Colonic mucosa (tissue), 4 donors: ENCODE data around the gene CCDC82. TPM values are rescaled to one million over a fixed set of nuclear protein-coding genes. Genes with fewer than 3 reads are reported as not detected.

Source experiments
- DNase-seq: peaks from one replicate; pipeline ENCODE4 v3.0.0-alpha.2; 2020
- H3K27ac ChIP-seq: fragments of 200-600 bp; one replicate; pipeline ENCODE4 v1.8.0; 2021
- H3K27me3 ChIP-seq: fragments of 200-600 bp; one replicate; pipeline ENCODE4 v1.8.0; 2021
- H3K36me3 ChIP-seq: fragments of 200-600 bp; one replicate; pipeline ENCODE4 v1.8.0; 2021
- H3K4me1 ChIP-seq: fragments of 200-600 bp; one replicate; pipeline ENCODE4 v1.8.0; 2021; ENCODE audit warnings: mild to moderate bottlenecking
- H3K4me3 ChIP-seq: fragments of 200-600 bp; one replicate; pipeline ENCODE4 v1.8.0; 2021
- H3K9ac ChIP-seq, 2 donors: one replicate each; pipeline ENCODE4 v1.7.0; 2013; ENCODE audit warnings: control low read depth in 2 of 2, low read depth in 2 of 2, low read length in 2 of 2
- H3K9me3 ChIP-seq: fragments of 200-600 bp; one replicate; pipeline ENCODE4 v1.8.0; 2021
- CTCF ChIP-seq: fragments of 200-600 bp; IDR thresholded peaks from one replicate; pipeline ENCODE4 v1.8.0; 2022; ENCODE audit warnings: antibody characterized with exemption, mild to moderate bottlenecking
- intact Hi-C: fragments of 100-400 bp; cut with DNase I; formaldehyde crosslinking; loops from one replicate; pipeline ENCODE4 v1.14.1; 2022
- total RNA-seq, 2 donors: library from RNA; stranded (reverse); fragmentation: NEBNext Ultra II Directional in 1 of 2; extraction: Animal tissue kit (Norgen Biotek cat#: 25700) in 1 of 2; gene quantifications; one replicate each; pipeline ENCODE4 v1.2.1, GENCODE V29; 2021
- donor health status: healthy.
- donor health status: DM: no; HTN: no; CAD: no.
- donor health status: DM: no; HTN: no; CAD: no.

CCDC82 gene
- total RNA-seq, 2 donors from 2014 or later, result 11.6 to 20.4 TPM

GRCh38 chr11:96337541-96338431 is 51.9 kb downstream of the CCDC82 start:
- intact Hi-C loops, result loop anchor here (5.0 to 10.0 kb wide), 2 partner anchors 80 to 1103 kb away; partner anchors contain the start of gene SESN3
- TF ChIP-seq CTCF, result no peak
- Histone ChIP-seq H3K9me3 (no peaks in the 10 kb centered on the region), H3K4me1 (peaks cover 18% of the 10 kb centered on the region), H3K27me3 (no peaks in the 10 kb centered on the region), H3K36me3 (no peaks in the 10 kb centered on the region), H3K27ac (peak overlapping the region; percentile 47), H3K4me3 (no peak overlapping the region), H3K9ac (peak overlapping the region in 1 of 2 donors; percentile 68)
- DNase-seq, result peak; percentile 42

- intact Hi-C loops, result loop anchor here (5.0 to 10.0 kb wide), 2 partner anchors 78 to 1101 kb away; partner anchors contain the start of gene SESN3
- H3K4me3 ChIP-seq, result no peak overlapping the region
- no peak overlapping the region for H3K9ac ChIP-seq
- DNase-seq, result no peak
- no peak for TF ChIP-seq CTCF
- no peaks in the 10 kb centered on the region for H3K27me3 ChIP-seq
- H3K4me1 ChIP-seq, result peaks cover 18% of the 10 kb centered on the region
- no peaks in the 10 kb centered on the region for H3K36me3 ChIP-seq
- H3K27ac ChIP-seq, result no peak overlapping the region
- no peaks in the 10 kb centered on the region for H3K9me3 ChIP-seq
These were observed 54.3 kb downstream of the CCDC82 start for GRCh38 chr11:96335388-96335787.

GRCh38 chr11:96334219-96334618 is 55.5 kb downstream of the CCDC82 start:
- no peaks in the 10 kb centered on the region for H3K36me3 ChIP-seq
- DNase-seq, result no peak
- no peak overlapping the region for H3K4me3 ChIP-seq
- no peaks in the 10 kb centered on the region for H3K9me3 ChIP-seq
- no peak for TF ChIP-seq CTCF
- no peak overlapping the region for H3K9ac ChIP-seq
- intact Hi-C loops, result loop anchor here (10.0 kb wide), 1 partner anchor 1099 kb away; the partner anchor contains the start of gene SESN3
- no peak overlapping the region for H3K27ac ChIP-seq
- no peaks in the 10 kb centered on the region for H3K27me3 ChIP-seq
- peaks cover 15% of the 10 kb centered on the region for H3K4me1 ChIP-seq

DNA sequence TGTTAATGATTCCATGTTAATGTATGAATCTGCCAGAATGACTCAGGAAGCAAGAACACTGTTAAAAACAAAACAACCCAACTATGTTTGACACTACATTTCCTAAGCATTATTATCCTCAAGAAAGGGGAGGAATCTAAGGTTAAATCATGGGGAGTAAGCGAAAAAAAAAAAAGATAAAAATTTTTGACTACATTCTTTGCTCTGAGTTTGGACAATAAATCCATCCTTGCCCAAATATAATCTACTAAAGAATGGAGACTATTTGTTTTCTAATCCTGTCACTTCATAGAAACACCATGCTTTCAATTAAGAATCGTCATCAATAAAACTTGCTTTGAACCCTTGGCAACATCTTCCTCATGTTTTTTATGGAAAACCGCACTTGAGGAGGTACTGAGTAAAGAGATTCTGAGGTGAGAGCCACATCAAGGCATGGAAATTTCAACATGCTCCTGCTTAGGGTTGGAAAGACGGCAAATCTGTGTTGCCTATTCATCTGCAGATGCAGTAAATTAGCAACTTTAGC is 56.5 kb downstream of the CCDC82 start:
- intact Hi-C loops, result loop anchor here (10.0 kb wide), 1 partner anchor 1098 kb away; the partner anchor contains the start of gene SESN3
- no peak for TF ChIP-seq CTCF
- H3K4me1 ChIP-seq, result peaks cover 5% of the 10 kb centered on the region
- H3K9me3 ChIP-seq, result no peaks in the 10 kb centered on the region
- no peaks in the 10 kb centered on the region for H3K27me3 ChIP-seq
- no peak overlapping the region for H3K9ac ChIP-seq
- no peak for DNase-seq
- H3K27ac ChIP-seq, result peak overlapping the region; percentile 48
- no peak overlapping the region for H3K4me3 ChIP-seq
- H3K36me3 ChIP-seq, result no peaks in the 10 kb centered on the region

GRCh38 chr11:96332126-96332771 is 57.5 kb downstream of the CCDC82 start:
- peak overlapping the region in 1 of 2 donors; percentile 60 for H3K9ac ChIP-seq
- no peaks in the 10 kb centered on the region for H3K27me3 ChIP-seq
- intact Hi-C loops, result loop anchor here (10.0 kb wide), 1 partner anchor 1097 kb away; the partner anchor contains the start of gene SESN3
- H3K36me3 ChIP-seq, result no peaks in the 10 kb centered on the region
- H3K4me3 ChIP-seq, result no peak overlapping the region
- TF ChIP-seq CTCF, result no peak
- H3K4me1 ChIP-seq, result no peaks in the 10 kb centered on the region
- DNase-seq, result no peak
- H3K27ac ChIP-seq, result peak overlapping the region; percentile 48
- H3K9me3 ChIP-seq, result no peaks in the 10 kb centered on the region
